ENCODE measurements around the gene ARSG.

Gene ARSG

DNA sequence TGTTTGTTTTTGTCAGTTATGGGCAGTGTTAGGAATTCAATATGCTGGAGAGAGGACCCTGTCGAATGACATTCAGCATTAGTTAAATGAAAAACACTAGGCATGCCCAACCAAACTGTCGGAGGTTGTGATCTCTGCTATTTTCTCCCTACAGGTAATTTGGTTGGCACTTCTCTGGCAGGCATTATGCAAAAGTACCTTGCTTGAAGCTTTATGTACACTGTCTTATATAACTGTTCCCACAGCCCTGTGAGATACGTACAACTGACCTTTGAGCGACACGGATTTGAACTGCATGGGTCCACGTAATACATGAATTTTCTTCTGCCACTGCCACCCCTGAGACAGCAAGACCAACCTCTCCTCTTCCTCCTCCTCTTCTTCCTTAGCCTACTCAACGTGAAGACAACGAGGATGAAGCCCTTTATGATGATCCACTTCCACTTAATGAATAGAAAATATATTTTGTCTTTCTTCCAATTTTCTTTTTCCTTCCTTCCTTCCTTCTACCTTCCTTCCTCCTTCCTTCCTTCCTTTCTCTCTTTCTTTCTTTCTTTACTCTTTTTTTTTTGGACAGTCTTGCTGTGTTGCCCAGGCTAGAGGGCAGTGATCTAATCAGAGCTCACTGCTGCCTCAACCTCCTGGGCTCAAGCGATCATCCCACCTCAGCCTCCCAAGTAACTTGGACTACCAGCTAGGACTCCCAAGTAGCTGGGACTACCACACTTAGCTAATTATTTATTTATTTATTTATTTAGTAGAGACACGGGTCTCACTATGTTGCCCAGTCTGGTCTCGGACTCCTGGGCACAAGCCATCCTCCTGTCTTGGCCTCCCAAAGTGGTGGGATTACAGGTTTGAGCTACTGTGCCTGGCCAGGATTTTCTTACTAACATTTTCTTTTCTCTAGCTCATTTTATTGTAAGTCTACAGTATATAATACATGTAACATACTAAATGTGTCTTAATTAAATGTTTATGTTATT is 88.7 kb downstream of the ARSG start:
- DNase-seq, result no peak

DNA sequence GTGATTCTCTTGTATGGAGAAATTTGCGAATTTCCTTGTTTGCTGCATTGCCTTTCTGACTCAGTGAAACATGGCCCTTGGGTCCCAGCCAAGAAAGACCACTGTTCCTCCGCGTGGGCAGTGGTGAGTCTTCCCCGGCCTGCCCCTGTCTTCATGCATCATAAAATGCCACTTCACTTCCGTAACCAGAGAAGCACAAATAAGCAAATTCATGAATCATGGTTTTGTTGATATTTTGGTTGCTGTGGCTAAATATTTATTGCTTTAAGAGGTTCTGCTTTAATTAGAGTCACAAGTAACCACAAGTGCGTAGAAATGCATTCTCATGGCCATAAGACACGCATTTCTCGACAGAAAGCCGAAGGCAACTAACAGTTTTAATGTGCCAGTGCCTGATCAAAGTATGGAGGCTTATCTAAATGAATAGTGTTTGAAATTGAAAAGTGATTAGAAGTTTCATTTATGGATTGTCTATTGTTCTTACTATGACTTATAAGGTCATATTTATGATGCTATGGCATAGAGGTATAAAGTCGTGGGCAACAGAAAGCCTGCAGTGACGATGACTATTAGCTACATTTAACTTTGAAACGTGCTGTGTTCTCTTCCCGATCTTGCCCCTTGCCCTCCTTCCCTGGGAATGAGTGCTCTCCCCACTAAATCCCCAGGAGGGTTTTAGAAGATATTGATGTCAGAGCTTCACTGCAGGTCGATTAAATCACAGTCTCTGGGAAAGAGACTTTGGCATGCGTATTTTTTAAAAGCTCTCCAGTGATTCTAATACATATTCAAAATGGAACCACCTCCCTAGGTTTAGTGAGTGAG is 90.0 kb downstream of the ARSG start:
- DNase-seq, result no peak

DNA sequence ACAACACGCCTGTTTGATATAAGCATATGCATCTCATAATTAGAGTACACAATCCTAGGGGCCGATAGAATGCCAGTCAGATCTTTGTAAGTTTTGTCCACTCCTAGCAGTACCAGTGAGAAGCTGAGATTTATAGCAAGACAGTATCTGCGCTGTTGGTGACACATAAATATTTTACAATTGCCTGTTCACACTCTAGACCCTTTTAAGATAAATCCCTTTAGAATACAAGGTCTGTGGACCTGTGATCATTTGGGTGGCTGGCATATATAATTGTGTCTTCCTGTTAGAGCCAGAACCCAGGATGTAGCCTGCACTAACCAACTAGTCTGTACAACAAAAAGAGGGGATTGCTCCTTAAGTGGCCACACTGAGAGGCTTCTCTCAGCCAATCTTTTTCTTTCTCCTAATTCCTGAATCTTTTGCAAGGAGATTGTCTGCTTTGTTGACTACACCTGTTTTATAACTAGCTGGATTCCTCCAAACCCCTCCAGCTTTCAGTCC is 91.3 kb downstream of the ARSG start:
- no peak for DNase-seq

DNA sequence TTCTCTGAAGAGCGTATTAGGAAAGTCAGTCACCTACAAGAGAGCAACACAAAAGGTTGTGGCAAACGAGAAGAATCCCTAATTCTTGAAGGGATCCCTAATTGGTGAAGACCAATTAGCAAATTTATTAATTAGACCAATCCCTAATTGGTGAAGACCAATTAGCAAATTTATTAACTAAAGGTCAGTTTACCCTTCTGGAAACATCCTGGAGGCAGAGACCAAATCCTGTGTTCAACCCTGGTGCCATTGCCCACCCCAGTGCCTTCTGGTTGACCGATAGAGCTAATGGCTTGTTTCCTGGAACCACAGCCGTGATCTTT is 91.8 kb downstream of the ARSG start:
- DNase-seq, result no peak

DNA sequence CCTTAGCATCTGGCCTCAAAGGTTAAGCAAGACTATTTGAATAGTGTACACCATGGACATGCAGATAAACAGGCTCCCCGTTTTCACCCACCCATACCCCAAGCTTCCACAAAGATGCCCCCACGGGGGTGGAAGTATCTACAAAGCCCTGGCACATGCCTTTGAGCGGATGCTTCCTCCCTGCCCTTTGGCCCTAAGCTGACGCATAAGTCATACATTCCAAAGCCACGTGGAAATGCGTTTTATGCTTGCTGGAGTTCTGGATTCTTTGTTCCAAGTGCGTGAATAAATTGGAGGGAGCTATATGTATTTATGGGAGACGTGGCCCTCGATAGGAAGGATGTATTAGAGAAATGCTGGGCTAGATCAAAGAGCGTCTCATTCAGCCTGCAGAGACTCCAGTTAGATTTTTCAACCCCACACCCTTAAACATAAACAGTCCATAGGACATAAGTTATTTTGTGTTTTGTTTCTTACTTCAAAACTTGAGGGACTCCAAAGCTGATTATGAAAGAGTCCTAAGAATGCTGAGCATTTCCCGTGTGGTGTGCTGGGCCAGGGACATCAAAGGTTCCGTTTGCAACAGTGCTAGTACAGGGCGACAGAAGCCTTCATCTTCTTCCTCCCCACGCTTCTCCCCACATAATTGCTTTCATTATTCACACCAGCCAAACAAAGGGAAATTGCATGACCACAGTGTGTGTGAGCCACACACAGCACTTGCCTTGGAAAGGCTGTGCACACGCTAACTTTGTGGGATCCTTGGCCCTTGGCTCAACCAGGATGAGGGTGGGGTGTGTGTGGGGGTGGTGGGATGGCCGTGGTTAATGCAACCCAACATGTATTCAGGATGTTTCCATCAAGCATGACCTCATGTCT is 92.4 kb downstream of the ARSG start:
- DNase-seq, result no peak

DNA sequence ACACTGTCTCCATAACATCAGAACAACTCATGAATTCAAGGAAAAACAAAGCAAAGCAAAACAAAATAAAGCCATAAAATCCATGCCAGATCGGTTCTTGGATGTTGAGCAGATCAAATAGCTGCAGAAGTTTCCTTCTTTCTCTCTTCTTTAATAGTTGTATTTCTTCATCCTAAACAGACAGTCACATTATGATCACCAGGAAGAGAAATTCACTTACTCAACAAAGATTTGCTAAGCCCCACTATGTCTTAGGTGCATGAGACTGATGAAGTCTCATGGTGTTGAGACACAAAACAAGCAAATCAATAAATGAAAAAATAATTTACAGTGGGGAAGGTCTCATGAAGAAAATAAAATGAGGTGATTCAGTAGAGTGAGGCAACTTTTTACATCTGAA is 93.2 kb downstream of the ARSG start:
- no peak for DNase-seq

DNA sequence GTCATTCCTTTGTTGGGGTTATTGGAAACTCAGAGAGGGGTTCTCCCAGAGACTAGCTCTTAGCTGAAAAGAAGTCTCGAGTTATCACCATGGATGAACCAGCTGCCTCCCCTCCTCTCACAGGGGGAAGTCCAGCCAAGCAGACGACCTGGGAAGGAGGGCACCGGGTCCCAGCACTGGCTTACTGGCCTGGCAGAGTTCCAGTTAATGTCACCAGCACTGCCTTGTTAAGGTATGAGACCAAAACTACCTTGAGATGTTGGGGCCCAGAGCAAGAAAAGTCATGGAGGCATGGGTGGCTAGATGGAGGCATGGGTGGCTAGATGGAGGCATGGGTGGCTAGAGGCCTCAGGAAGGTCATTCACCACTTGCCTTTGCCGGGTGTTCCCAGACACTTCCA is 93.6 kb downstream of the ARSG start:
- DNase-seq, result no peak

DNA sequence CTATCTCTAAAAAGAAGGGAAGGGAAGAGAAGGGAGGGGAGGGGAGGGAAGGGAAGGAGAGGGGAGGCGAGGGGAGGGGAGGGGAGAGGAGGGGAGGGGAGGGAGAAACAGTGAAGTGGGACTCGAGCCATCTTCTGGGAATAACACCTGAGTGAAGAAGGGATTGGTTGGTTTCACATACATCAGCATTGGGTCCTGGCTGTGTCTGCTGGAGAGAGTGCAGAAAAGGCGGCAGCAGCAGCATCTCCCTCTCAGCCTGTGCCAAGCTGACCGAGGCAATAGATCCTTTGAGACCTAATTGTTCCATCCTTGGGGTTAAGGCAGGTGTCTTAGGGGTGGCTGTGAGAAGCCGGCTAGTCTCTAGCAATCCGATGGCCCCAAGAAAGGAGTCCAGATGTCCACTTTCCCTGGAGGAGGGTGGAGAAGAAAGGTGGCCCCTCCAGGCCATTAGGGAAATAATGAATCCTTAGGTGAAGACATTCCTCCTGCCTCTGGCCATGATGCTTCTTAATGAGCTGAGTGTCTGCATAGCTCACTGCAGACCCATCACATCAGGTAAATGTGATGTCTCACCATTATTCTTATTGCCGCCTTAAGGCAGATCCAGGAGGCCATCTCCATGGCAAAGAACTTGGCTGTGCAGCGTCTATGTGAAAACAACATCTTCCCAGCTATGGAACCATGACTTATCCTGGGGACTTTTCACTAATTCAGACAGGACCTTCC is 94.4 kb downstream of the ARSG start:
- no peak for DNase-seq

DNA sequence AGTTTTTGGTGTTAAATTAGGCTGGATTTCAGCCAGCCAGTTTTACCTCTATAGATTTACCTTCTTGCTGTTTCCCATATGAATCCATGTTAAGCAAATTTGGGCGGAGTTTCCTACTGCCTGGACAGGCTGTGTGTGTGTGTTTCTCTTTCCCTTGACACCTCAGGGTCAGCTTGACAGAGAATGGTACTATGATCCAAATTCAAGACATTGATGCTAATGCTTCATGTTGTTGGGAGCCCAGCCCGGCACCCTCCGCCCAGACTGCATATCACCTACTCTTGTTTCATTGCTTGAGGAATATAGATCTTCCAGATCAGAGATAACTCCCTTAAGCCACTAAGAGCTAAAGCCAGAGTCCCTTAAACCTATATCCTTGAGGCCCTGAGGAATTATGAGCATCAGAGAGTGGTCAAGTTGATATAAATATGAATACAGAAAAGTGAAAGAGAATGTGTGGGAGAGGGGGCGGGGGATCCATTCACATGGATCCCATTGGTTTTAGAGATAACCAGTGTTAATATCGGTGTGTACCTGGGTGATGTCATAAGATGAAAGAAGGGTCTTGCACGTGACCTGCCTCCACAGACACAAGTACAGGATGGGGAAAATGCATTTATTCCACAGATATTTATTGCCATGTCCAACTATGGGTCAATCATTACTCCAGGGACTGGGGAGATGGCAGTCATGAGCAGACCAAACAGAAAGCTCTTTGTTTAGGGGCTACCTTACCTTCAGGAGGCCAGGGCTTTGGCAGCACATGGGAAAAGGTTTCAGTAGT is 96.3 kb downstream of the ARSG start:
- DNase-seq, result no peak

DNA sequence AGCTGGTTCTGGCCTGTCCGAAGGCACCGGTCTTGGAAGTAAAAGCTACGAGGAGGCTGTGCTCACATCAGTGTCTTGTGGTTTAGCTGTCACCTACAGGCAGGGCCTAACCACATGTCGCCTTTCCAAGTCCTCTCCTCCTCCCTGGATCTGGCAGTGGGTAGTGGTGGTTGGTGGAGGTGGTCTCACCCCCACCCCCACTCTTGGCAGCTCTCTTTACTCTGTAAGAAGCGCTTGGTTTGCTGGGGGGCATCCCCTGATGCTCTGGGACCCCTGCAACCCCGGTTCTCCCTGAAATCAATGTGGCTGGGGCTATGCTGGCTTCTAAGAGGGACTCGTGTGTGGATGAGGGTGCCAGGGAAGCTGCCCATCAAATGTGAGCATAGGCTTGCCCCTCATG is 97.7 kb downstream of the ARSG start:
- DNase-seq, result no peak

DNA sequence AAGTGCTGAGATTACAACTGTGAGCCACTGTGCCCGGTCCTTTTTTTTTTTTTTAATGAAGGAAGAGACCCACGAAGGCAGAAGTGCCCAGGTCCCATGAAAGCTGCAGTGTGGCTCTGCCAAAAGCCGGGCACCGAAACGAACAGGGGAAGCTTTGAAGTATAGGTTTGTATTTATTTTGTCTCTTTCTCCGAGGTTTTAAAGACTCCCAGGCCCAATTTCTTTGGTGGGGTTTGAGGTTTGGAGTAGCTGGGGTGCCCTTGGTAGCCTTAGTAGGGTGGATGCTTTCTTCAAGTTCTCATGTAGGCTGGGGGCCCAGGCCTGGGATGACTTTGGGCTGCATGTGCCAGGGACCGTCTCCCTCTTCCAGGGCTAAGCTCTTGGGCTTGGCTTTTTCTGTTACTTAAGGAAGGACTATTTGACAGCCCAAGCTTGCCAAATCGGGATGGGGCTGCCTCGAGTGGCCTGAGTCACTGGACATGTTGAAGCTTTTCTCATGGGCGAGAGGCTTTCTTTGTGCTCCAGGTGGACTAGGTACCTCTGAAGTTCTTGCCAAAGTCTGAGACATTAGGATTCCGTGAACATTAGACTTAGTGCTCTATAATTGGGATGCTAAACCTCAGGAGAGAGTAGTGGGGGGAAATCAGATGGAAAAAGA is 99.7 kb downstream of the ARSG start:
- no peak for DNase-seq

DNA sequence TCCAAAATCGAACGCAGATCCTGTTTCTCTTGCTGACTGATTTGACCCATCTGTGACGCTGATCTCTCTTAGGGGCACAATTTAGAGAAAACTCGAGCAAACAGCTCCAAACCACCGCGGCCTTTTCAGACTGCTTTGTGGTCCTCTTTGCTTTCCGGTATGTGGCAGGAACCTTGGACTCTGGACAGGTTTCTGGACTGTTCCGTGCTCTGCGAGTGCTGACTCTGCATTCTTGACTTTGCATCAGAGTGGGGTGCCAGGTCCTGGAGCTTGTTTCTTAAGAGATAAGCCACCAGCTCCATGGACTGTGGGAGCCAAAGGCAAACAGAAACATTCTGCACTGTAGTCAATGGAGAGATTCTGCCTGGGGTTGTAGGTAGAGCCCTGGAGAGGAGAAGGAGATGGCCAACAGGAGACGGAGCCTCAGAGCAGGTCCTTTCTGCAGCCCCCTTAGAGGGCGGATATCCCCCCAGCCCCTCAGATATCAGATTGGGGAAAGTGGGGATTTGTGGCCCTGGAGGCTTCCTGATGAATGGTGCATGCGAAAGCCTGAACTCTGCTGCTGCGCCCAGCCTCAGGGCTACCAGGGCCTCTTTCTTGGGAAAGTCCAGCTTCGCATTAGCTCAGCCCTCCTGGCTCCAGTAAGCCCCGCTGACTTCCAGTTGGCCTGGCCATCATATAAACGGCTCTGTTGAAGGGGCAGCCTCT is 100.4 kb downstream of the ARSG start:
- DNase-seq, result no peak

DNA sequence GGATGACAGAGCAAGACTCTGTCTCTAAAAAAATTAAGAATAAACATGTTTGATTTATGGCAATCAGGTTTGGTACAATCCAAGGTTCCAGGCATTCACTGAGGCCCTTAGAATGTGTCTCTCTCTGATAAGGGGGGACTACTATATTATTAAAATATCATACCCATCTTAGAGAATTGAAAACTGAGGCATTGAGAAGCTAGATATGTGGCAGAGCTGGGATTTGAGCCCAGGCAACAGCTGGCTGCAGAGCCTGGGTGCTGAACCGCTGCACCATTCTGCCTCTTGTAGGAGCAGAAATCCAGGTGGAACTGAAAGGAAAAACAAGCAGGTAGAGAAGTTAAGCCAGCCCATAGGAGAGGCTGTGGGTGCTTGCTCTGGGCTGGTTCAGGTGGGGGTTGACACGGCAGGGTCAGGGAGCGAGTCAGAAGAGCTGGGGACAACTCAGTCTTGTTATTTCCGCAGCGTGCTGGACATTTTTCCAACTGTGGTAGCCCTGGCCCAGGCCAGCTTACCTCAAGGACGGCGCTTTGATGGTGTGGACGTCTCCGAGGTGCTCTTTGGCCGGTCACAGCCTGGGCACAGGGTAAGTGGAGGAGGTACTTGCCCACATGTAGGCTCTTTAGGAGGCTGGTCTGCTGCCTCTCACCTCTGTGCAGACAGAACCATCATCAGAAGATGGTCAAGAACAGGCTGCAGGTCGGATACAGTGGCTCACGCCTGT is 103.5 kb downstream of the ARSG start:
- DNase-seq, result no peak

DNA sequence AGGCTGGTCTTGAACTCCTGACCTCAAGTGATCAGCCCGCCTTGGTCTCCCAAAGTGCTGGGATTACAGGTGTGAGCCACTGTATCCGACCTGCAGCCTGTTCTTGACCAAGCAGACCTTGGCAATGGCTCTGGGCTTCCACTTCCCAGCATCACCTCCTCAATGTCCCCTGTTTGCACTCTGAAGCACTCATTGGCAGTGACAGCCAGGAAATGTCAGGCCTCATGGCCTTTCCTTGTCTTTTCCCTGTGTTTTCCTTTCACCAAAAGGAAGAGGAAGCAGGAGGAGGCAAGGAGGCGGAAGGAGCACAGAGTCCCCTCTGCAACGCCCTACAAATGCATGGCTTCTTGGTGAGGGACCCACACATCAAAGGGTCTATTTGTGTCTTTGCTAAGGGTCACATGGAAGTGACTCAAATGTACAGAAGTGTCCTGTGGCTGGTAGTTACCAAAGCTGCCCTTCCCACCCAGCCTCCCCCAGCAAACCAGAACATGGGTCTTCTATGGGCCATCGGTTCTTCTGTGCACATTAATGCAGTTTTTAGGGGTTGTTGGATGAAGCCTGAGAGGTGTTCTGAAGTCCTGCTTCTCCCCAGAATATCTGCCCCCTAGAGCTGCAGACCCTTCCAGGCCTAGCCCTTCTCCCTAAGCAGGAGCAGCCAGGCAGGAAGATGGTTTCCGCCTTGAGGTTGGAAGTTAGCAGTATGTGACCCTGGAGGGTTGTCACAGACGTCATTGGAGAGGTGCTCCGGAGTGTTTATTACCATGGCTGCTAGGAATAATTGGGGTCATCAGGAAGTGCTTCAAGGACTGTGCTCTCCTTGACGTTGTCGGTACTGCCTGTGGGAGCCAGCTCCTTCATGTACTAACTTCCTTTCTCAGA is 105.2 kb downstream of the ARSG start:
- DNase-seq, result no peak

DNA sequence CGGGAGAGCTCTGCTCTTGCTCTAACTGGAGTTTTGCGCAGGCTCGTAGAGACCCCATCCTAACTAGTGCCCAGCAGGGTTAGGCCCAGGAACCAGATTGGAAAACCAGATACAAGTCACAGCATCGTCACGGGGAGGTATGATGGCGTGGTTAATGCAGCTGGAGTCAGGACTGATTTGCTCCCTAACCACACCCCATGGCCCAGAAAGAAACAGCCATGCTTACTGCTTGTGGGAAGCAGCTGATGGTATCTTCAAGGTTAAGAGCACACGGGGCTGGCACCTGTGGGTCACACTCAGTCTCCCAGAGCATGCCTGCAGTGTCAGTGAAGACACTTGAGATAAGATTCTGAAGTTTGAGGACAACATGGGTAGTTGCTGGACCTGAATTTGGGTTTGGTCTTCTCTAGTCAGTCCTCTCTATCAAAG is 105.8 kb downstream of the ARSG start:
- no peak for DNase-seq

DNA sequence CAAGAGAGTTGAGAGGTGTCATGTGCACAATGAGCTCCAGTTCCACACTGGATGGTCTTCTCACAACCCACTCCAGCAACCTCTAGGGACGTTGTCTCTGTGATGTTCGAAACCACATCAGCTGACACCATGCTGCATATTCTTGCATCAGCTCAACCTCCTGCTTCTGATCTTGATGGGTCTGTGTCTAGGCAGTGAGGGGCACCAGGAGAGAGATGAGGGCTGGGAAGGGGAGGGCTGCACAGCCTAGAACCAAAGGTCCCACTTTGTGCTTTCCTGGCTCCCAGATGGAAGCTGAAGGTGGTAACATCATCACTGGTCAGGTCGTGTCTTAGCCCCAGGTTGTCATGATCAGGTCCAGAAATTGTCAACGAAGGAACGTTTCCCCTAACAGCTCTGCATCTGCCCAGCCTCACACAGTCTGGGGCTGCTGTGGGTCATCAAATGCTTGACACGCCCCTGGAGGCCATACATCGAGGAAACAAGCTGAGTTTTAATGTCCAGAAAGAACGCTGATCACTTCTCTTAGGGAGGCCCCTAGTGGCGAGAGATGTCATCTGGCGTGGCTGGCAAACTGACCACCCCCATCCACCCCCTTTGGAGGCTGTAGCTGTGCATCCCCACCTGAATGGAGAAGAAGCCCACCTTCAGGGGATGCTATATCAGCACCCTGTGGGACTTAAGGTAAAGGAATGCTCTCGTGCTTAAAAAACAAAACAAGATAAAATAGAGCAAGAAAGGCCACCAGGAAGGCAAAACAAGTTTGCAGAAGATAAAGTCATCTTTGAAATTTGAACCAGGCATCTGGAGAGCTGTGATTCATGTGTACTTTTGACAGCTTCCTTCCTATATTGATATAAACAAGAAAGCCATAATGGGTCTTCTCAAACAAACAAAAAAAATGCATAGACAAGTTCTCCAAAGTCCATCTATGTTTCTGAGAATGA is 107.7 kb downstream of the ARSG start:
- DNase-seq, result no peak
